Smooth muscle cell (in vitro differentiated cells): ENCODE data around the gene HNMT. TPM values are rescaled to one million over a fixed set of nuclear protein-coding genes. Genes with fewer than 3 reads are reported as not detected.

Experiments used
- DNase-seq: peaks from one replicate; lab custom pipeline; 2025; ENCODE audit not compliant: unreplicated experiment; lab: John Stamatoyannopoulos, UW
- H2AFZ ChIP-seq: fragments of 200-600 bp; sonication (generic); 2 replicates; pipeline ENCODE4 v1.6.0; 2016; ENCODE audit warnings: antibody characterized with exemption, low read depth, mild to moderate bottlenecking
- H3F3A ChIP-seq: fragments of 200-600 bp; sonication (generic); 2 replicates; pipeline ENCODE4 v1.6.0; 2017; ENCODE audit warnings: antibody characterized with exemption, low read depth
- H3K27ac ChIP-seq: fragments of 200-600 bp; sonication (generic); 2 replicates; pipeline ENCODE4 v1.5.1; 2016; ENCODE audit warnings: low read depth, mild to moderate bottlenecking
- H3K27me3 ChIP-seq: fragments of 200-600 bp; sonication (generic); 2 replicates; pipeline ENCODE4 v1.6.1; 2016; ENCODE audit warnings: low read depth, mild to moderate bottlenecking
- H3K36me3 ChIP-seq: fragments of 200-600 bp; sonication (generic); 2 replicates; pipeline ENCODE4 v1.5.1; 2016; ENCODE audit warnings: low read depth
- H3K4me1 ChIP-seq: fragments of 200-600 bp; sonication (generic); 2 replicates; pipeline ENCODE4 v1.5.1; 2016; ENCODE audit warnings: low read depth
- H3K4me2 ChIP-seq: fragments of 200-600 bp; sonication (generic); 2 replicates; pipeline ENCODE4 v1.6.0; 2016; ENCODE audit warnings: mild to moderate bottlenecking
- H3K4me3 ChIP-seq: fragments of 200-600 bp; sonication (generic); 2 replicates; pipeline ENCODE4 v1.5.1; 2016; ENCODE audit warnings: mild to moderate bottlenecking
- H3K79me2 ChIP-seq: fragments of 200-600 bp; sonication (generic); 2 replicates; pipeline ENCODE4 v1.6.0; 2016; ENCODE audit warnings: low read depth, mild to moderate bottlenecking
- H3K9ac ChIP-seq: fragments of 200-600 bp; sonication (generic); 2 replicates; pipeline ENCODE4 v1.6.0; 2016; ENCODE audit warnings: low read depth
- H3K9me3 ChIP-seq: fragments of 200-600 bp; sonication (generic); replicated peaks from 2 replicates; pipeline ENCODE4 v1.5.1; 2016; ENCODE audit warnings: low read depth
- H4K20me1 ChIP-seq: fragments of 200-600 bp; sonication (generic); 2 replicates; pipeline ENCODE4 v1.6.0; 2016; ENCODE audit warnings: low read depth
- WGBS: methylation state at CpG from one replicate; pipeline ENCODE4 v1.1.7; 2016; ENCODE audit warnings: low lambda C conversion rate; 5-methylcytosine and 5-hydroxymethylcytosine counted together
- polyA plus RNA-seq: library from polyadenylated mRNA; unstranded; fragments of >200 nt; fragmentation: Nextera tagmentation; extraction: Ambion mirVana; gene quantifications from 2 replicates; pipeline ENCODE4 v1.2.1, GENCODE V29; 2016
- total RNA-seq: library from RNA; depleted of rRNA; stranded (reverse); fragments of >200 nt; gene quantifications from 2 replicates; pipeline ENCODE4 v1.2.3, GENCODE V29; 2014
- TF ChIP-seq, protein P1 (sequence below): fragments of 200-600 bp; sonication (generic); IDR thresholded peaks from 2 replicates; pipeline ENCODE4 v1.5.1; 2017; ENCODE audit warnings: borderline replicate concordance, mild to moderate bottlenecking, antibody characterized with exemption; ENCODE audit not compliant: insufficient read depth, poor library complexity, severe bottlenecking

Gene HNMT
- total and polyA plus RNA-seq, 2 experiments from 2014 or later = 3.6 to 9.6 TPM

DNA sequence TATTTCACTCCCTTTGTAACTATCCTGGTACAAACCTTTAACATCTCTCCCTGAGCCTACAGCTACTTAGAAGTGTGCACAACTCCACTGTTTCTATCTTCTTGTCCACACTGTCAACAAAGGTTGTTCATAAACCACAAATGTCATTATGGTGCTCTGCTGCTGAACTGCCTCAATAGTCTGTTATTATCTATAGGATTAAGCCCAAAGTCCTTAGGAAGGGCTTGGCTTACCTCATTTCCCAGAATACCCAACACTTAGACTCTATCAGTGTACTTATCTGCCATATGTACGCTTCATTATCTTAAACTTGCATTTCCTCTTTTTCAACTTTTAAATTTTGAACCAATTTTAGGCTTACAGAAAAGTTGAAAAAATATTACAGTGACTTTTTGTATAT is 94.2 kb downstream of the HNMT start:
- Histone ChIP-seq H3K9ac (no peak overlapping the region), H2AFZ (no peak overlapping the region), H3K36me3 (no peaks in the 10 kb centered on the region), H3K27me3 (no peaks in the 10 kb centered on the region), H3K4me1 (no peaks in the 10 kb centered on the region), H4K20me1 (no peaks in the 10 kb centered on the region), H3K9me3 (no peaks in the 10 kb centered on the region), H3K4me3 (no peak overlapping the region), H3F3A (no peaks in the 10 kb centered on the region), H3K79me2 (no peaks in the 10 kb centered on the region), H3K4me2 (no peak overlapping the region), H3K27ac (no peak overlapping the region)
- TF ChIP-seq, protein P1, sequence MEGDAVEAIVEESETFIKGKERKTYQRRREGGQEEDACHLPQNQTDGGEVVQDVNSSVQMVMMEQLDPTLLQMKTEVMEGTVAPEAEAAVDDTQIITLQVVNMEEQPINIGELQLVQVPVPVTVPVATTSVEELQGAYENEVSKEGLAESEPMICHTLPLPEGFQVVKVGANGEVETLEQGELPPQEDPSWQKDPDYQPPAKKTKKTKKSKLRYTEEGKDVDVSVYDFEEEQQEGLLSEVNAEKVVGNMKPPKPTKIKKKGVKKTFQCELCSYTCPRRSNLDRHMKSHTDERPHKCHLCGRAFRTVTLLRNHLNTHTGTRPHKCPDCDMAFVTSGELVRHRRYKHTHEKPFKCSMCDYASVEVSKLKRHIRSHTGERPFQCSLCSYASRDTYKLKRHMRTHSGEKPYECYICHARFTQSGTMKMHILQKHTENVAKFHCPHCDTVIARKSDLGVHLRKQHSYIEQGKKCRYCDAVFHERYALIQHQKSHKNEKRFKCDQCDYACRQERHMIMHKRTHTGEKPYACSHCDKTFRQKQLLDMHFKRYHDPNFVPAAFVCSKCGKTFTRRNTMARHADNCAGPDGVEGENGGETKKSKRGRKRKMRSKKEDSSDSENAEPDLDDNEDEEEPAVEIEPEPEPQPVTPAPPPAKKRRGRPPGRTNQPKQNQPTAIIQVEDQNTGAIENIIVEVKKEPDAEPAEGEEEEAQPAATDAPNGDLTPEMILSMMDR = no peak
- no peak for DNase-seq
- WGBS = 3% methylated on average over 1 of the region's 1 CpG

DNA sequence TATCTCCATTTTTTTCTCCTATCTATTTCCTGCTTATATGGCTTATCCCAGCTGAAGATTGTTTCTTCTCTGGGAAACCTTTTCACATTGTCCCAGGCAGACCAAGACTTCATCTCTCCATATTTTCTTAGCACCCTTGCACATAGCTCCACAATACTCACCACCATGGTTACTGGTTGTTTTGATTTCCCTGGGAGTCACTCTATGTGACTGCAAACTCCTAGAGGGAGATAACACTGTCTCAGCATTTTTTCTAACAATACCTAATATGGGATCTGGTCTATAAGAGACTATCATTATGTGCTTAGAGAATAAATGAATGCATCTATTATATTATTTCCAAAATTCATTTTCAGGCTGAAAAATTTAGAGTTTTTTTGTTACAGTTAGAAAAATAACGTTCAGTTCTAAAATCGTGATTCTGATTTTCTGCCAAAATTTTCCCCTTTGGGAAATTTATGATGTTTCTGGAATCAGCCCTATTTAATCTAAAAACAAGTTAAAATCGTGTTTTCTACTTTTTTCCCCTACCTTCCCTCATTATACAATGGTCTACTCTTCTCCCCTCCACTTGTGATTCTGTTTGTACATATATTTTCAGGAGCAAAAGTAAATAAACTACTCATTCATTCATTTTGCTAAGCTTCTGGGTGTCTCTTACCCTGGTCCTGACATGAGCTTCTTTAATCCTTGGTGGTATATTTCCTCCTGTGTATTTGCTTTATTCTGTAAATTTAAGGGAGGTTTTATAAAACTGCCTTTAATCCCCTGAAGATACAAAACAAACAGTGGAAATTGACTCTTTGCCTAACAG is 95.4 kb downstream of the HNMT start:
- Histone ChIP-seq H3K27ac (no peak overlapping the region), H3K79me2 (no peaks in the 10 kb centered on the region)
- 90% methylated on average over 3 of the region's 3 CpGs for WGBS

DNA sequence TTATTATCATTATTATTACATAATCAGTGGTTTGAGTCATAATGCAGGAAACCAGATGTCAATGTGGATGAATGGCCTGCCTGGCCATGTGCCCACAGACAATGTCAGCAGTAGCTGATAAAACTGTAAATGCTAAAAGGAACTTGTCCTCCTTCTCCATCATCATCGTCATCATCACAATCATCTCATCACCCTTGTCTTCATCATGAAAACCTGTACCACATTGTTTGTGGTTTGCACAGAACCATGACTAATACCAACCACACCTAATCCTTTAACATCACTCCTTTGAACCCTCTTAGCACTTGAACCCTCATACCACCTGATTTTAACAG is 96.0 kb downstream of the HNMT start:
- TF ChIP-seq, protein P1 = no peak
- WGBS = 19% methylated on average over 1 of the region's 1 CpG
- Histone ChIP-seq H4K20me1 (no peaks in the 10 kb centered on the region), H3K79me2 (no peaks in the 10 kb centered on the region), H3K36me3 (no peaks in the 10 kb centered on the region), H3K27me3 (no peaks in the 10 kb centered on the region), H3K4me2 (no peak overlapping the region), H2AFZ (no peak overlapping the region), H3K4me1 (no peaks in the 10 kb centered on the region), H3F3A (no peaks in the 10 kb centered on the region), H3K4me3 (no peak overlapping the region), H3K9ac (no peak overlapping the region), H3K27ac (no peak overlapping the region), H3K9me3 (no peaks in the 10 kb centered on the region)
- no peak for DNase-seq

More for the DNA sequence above, 95.4 kb downstream of the HNMT start:
- H3K4me3 ChIP-seq = no peak overlapping the region
- no peaks in the 10 kb centered on the region for H4K20me1 ChIP-seq
- H3K4me2 ChIP-seq = no peak overlapping the region
- H2AFZ ChIP-seq = no peak overlapping the region
- no peak for DNase-seq
- no peak overlapping the region for H3K9ac ChIP-seq
- H3K4me1 ChIP-seq = no peaks in the 10 kb centered on the region
- H3F3A ChIP-seq = no peaks in the 10 kb centered on the region
- H3K36me3 ChIP-seq = no peaks in the 10 kb centered on the region
- H3K27me3 ChIP-seq = no peaks in the 10 kb centered on the region
- no peaks in the 10 kb centered on the region for H3K9me3 ChIP-seq
- TF ChIP-seq, protein P1 = no peak

DNA sequence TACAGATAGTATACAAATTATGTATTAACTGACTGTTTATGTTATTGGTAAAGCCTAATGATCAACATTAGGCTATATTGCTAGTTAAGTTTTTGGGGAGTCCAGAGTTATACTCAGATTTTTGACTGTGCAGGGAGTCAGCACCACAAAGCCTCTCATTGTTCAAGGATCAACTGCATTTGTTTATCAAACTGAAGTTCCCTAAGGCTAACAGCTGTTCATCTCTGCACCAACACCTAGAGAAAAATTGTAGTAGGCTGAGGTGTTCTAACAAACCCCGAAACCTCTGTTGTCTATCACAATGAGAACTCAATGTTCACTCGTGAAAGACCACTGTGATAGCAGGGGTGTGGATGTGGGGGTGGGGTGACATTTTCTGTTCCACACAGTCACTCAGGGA is 97.7 kb downstream of the HNMT start:
- Histone ChIP-seq H3K4me3 (no peak overlapping the region), H3K27ac (no peak overlapping the region), H3F3A (no peaks in the 10 kb centered on the region), H3K9me3 (no peaks in the 10 kb centered on the region), H3K4me2 (no peak overlapping the region), H4K20me1 (no peaks in the 10 kb centered on the region), H2AFZ (no peak overlapping the region), H3K27me3 (peaks cover under 1% of the 10 kb centered on the region), H3K9ac (no peak overlapping the region), H3K36me3 (no peaks in the 10 kb centered on the region), H3K79me2 (no peaks in the 10 kb centered on the region), H3K4me1 (no peaks in the 10 kb centered on the region)
- DNase-seq = no peak
- TF ChIP-seq, protein P1 = no peak
- 92% methylated on average over 2 of the region's 2 CpGs for WGBS
